Stimulated activated CD4-positive, alpha-beta T cell treated with anti-CD3 and anti-CD28 coated beads, Interleukin-4, amount 100 ng/mL, for 1 hour (primary cell): ENCODE results near the gene AKAP5.

Experiments used
- DNase-seq: peaks from one replicate; pipeline ENCODE4 v3.0.0-alpha.2; 2020

AKAP5 gene

DNA sequence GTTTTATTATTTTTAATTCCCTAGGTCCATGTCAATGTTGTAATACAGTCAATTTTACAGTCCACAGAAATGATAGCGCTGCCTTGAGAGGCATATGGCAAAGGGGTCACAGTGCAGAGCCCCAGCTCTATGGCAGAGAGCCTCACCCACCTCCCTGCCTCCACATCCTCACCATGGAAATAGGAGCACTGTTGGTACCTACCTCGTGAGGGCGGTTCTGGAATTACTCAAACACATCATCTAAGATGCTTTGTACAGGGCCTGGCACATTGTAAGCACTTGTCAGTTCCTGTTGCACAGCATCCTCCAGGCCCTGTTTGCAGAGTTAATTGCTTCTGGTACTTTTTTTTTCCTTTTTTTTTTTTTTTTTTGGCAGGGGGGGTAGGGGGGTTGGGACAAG is 4.1 kb upstream of the AKAP5 start:
- no peak for DNase-seq

DNA sequence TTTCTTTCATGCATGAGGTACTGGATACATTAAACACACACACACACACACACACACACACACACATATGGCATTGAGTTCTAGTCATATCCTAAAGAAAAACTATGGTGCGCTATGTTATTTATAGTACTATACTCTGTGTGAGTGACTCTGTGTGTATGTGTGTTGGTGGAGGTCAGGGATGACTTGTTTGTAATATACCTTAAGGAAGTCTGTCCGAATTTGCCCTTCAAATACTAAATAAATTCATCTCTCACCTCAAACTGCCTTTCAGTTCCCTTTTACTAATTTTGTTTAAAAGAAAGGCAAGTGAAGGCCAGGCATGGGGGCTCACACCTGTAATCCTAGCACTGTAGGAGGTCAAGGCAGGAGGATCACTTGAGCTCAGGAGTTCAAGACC is 2.1 kb upstream of the AKAP5 start:
- DNase-seq, result no peak

DNA sequence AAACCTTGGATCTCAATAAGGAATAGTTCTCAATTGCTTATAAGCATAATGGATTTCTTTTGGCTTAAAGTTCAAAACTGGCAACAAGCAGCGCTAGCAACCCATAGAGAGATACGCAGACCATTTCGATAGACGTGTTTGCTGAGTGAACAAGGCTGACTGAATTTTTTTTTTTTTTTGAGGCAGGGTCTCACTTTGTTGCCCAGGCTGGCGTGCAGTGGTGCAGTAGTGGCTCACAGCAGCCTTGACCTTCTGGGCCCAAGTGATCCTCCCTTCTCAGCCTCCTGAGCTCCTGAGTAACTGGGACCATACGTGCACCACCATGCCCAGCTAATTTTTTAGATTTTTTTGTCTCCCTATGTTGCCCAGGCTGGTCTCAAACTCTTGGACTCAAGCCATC is 1.4 kb upstream of the AKAP5 start:
- DNase-seq, result no peak

DNA sequence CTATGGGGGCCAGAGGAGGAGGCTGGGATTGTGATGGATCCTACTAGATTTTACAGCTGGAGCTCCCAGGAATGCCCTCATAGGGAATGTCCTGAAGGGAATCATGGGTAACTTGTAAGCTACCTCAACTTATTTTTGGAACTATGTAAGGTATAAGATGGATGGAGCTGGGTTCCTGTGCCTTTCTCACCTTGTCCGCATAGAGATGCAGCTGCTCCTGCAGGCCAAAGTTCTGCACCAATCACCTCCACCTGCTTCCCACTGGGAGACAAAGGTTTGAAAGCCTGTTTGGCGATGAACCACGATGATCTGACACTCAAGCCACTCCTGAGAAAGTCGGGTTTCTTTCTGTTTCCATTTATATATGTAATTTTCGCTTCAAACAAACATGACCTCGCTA is 648 bp upstream of the AKAP5 start:
- DNase-seq, result no peak

DNA sequence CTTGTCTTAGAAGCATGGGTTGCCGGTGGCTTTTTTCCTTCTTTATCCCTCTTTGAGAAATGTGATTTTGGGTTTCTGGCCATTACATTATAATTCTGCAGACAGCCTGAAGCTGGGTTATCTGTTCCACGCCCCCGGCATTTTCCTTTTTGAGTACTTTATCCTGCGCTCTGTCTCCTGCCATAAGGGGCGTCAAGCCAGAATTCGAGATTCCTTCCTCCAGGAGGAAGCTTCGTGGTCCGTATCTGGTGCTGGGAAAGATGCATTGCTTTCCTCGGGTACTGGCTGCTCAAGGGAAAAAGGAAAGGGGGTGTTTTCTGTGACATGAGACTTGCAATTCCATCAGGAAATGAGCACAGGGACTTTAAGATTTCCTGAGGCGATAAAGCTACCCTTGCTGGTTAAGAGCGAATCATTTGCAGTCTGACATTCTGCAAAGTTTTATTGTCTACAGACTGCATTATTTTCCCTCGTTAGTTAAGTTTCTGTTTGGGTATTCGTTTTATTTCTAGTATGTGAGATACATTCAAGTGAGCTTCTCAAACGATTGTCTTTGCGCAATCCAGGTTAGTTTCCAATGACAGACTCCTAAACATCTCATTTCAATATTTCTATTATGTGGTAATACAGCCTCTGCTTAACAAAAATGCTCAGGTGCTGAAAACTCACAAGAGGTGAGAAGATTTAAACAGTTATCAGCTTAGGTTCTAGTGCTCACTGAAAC is 694 bp downstream of the AKAP5 start:
- DNase-seq, result no peak

DNA sequence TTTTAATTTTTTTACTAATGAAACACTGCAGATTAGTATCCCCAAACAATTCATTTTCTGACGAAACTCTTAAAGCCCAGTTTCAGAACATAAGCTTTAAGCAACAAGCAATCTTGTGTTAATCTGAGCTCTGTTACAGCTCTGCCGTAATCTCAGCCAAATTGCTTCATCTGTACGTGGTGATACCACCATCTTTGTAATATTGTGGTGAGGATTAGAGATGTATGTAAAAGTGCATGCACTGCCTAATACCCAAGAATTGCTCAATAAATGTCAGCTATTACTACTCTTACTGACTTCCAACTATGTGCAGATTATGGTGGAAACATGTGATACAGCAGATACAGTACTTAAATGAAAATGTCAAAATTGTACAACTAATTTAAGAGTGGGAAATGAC is 1.8 kb downstream of the AKAP5 start:
- DNase-seq, result no peak

DNA sequence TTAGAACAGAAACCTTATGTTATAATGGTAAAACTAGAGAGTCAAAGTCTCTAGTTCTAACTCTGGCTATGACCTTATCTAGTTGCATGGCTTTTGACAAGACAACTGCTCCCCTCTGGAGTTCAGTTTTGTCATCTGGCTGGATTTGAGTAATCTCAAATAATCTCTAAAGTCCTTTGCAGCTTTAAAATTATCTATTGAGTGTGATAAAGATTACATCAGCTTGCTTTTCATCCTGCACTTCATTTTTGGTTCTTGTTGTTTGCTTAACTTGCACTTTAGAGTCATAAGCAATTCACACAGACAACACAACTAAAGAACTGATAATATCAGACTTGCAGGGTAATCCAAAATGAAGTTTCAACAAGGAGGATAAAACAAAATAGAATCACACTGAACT is 2.3 kb downstream of the AKAP5 start:
- no peak for DNase-seq

DNA sequence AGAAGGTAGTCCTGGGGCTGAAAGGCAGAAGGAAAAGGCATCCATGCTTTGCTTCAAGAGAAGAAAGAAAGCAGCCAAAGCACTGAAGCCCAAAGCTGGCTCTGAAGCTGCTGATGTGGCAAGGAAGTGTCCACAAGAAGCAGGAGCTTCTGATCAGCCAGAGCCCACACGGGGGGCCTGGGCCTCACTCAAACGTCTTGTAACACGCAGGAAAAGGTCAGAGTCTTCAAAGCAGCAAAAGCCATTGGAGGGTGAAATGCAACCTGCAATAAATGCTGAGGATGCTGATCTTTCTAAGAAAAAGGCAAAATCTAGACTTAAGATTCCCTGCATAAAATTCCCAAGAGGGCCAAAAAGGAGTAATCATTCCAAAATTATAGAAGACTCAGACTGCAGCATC is 3.2 kb downstream of the AKAP5 start:
- no peak for DNase-seq

DNA sequence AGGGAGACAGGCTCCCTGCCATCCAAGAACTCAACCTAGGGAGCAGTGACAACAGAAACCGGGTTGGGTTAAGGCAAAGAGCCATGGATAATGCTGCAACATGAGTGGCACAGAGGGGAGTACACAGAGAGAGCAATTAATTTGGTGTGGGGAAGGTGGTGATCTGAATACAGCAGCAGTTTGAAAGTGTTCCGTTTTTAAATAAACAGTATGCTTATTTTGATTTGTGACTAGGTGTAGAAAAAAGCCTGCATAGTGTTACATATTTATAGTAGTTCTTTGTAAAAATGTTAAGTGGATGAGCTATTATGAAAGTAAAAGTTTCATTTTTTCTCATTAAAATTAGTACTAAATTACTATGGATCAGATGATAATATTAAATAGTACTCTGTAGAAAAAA is 8.7 kb downstream of the AKAP5 start:
- no peak for DNase-seq

DNA sequence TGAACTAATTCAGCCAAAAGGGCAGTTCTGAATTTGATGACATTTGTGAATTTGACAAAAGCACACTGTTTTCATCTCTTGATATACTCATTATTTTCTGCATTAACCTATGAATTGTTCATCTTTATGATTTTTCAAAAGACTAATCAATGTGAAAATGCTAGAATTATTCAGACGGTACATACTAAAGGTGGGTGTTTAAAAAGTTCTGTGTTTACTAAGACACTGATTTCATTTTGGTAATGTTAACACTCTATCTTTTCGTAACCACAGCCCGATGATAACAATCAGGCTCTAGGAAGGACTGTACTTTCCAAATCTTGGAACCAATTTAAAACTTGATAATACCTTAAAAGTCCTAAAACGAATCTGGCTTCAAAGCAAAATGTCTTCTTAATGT is 9.4 kb downstream of the AKAP5 start:
- no peak for DNase-seq

DNA sequence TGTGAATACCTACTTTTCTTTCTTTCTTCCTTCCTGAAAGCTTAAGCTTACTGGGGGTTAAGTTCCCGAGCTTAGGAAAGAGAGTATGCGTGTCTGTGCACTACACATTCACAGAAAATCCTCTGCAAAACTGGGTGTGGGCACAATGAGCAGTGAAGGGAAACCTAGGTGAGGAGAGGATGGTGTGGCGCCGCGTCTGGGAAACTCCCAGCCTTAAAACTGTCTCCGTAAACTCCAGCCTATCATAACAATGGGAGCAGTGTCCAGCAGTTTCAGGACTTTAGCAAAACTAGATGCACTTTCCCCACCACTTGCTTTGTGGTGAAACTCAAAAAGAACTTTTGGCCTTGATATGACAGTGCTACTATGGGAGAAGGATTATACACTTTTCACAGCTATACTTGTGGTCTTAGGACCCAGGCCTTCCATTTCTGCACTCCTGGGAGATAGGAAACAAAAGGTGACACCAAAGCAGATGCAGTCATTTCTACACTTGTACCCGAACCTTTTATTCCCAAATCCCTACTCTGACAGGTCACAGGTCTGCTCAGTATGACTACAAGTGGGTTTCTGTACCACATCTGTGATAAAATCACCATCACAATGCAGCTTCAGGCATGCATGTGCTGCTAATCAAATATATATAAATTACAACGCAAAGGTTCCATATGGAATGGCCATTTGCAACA is 10.4 kb downstream of the AKAP5 start:
- no peak for DNase-seq

DNA sequence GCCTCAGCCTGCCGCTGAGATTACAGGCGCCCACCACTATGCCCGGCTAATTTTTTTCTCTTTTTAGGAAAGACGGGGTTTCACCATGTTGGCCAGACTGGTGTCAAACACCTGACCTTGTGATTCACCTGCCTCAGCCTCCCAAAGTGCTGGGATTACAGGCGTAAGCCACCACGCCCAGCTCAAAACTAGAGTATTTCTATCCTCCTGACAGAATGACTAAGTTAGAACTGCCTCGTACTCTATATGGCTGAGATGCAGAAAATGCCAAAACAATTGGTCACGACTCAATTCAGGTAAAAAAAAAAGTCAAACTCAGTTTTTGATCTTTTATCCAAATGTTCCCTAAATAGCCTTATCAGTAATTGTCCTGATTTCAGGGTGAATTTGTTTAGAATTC is 11.1 kb downstream of the AKAP5 start:
- no peak for DNase-seq

DNA sequence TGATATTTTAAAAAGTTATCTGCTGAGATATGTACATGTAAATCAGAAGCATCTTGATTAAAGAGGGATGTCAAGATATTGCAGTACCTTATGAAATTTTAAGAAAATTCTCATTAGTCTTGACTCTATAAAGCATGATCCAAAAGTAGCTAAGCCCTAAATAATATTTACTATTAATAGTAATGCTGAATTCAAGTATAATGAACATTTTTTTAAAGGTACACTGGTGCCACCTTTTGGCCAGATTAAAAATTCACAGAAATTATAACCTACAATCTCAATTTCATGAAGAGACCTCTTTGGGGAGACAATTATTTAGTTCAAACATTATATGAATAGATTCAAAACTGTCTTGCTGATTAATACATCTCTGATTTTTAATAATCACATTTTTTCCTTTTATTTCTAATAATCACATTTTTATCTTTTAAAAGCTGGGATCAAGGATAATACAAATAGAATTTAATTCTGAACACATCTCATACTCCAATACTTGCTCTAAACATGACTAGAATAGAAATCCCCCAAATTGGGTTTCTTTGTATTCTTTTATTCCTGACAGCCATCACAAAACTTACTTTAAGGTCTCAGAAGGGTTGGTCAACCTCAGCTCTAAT is 13.4 kb downstream of the AKAP5 start:
- DNase-seq, result no peak

DNA sequence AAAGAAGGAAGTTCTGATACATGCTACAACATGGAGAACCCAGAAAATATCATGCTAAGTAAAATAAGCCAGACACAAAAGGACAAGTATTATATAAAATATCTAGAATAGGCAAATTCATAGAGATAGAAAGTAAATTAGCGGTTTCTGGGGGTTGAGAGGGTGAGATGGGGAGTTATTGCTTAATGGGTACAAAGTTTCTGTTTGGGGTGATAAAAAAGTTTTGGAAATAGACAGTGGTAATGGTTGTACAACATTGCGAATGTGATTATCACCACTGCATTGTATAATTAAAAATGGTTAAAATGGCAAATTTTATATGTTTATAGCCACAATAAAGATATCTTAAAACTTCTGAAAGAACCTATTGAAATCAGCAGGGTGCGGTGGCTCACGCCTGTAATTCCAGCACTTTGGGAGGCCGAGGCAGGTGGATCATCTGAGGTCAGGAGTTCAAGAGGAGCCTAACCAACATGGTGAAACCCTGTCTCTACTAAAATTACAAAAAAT is 23.3 kb downstream of the AKAP5 start:
- DNase-seq, result no peak

DNA sequence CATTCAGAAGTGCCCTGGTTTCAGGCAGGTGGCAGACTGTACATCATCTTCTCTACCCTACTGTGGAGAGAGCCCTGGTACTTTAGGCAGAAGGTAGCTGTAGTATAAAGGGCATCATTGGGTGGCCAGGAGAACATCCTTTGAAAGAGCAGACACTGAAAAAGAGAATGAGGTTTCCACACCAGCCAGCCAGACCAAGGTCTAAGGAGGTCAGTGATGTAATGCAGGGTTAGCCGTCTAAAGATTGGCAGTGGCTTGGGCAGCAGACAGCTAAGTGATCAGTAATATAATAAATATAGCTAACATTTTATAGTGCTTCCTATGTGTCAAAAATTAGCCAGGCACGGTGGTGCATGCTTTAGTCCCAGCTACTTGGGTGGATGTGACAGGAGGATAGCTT is 26.3 kb downstream of the AKAP5 start:
- DNase-seq, result no peak

DNA sequence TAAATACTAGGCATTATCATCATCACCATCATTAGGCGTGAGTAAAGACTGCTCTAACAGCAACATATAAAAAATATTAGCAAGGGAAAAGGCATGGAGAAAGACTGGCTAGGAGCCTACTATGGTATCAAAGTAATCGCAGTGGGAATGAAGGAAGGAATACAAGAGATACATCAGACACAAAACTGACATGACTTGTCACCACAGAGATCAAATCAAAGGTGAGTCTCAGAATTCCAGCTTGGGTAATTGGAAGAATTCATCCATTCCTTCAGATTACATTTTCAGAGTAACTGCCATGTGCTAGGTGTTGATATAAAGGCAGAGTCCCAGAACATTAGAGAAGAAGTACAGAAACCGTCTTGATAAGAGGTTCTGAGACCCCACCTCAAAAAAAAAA is 28.2 kb downstream of the AKAP5 start:
- DNase-seq, result no peak

DNA sequence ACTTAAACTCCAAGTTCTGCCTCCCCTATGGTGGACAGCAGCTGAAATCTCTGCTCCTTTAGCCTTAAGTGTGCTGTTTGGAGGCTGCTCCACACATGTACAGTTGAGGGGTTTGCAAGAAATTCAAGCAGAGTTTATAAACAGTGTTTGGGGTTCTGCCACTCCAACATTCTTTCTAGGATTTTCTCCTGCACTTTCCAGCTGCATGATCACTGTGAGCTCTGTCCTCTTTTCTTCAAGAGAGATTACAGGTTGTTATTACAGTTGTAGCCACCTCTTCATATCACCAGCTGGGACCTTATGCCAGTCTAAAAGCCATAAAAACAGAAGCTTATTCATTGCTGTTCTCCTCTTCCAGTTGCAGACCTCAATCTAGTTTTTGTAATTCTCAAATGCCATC is 30.0 kb downstream of the AKAP5 start:
- DNase-seq, result no peak

DNA sequence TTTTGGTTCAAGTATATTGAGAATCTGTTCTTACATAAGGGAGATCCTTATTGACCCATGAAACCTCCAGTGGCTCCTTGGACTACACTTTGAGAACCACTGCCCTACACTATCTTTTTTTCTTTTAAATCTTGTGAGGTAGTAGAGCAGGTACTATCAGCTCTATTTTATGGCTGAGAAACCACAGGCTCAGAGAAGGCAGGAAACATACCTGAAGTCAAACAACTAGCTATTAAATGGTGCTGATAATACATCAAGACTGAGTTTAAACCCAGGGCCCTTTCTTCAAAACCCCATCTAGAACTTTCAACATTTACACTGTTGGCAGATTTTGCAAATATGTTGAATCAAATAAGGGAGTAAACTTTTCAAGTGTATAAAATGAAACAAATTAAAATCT is 31.5 kb downstream of the AKAP5 start:
- no peak for DNase-seq

DNA sequence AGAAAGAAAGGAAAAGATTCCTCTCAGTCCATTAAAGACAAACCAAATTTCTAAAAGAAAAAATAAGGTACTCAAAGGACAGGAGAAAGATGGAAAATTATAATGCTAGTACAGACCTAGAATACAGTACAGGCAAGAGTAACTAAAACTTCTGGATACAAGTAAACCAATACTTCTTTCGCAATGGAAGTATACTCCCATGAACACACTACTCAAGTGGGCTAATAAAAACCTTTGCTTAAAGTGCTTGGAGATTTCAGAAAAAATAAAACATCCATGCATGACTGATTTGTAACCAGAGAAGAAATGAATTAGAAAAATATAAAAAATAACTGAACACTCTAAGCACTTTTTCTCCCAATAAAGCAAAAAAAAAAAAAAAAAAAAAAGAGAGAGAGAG is 34.8 kb downstream of the AKAP5 start:
- DNase-seq, result no peak

DNA sequence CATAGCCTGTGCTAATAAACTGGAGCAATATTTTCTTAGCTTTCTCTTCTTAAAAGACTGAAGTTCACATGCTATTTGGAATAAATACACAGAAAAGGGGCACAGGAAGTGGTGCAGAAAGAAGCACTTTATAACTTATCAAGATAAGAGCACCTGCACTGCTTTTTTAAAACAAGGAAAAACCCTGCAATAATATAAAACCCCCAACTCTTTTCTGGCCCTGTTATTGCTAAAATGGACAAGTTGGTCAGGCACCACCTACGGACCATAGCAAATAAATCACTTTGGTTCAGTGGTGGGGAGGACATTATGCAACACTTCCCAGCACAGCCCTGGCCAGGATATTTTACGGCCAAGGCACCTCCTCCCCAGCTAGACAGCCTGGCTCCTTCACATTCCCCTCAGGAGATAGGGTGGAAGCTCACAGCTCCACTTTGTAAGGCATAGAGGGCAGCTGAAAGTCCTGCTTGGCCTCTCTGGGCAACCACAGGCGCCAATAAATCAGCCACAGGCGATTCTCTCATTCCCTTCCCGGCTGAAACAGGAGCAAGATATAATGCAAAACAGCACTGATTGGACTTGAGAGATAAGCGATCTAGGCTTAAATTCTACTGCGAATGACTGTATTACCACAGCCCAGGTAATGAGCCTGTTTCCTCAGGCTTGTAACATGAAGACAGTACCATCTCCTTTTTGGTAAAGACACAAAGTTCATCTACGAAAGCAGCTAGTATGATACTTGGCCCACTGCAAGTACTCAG is 36.3 kb downstream of the AKAP5 start:
- no peak for DNase-seq

DNA sequence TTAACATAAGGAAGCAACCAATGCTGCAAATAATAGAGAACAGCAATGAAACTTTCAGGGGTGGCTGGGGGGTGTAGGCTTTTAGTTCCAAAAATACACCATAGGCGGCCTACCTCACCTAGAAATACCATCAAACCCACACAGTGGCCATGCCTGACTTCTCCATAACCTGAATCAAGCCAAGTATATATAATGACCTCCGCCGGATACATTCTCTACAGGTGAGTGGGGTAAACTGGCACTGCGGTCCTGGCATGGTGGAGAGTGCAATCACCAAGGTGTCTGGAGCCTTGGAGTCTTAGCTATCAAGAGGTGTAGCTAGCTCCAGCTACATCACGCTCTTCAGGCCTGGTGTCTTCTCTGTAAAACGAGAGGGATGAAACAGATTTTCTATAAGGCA is 37.2 kb downstream of the AKAP5 start:
- DNase-seq, result no peak

DNA sequence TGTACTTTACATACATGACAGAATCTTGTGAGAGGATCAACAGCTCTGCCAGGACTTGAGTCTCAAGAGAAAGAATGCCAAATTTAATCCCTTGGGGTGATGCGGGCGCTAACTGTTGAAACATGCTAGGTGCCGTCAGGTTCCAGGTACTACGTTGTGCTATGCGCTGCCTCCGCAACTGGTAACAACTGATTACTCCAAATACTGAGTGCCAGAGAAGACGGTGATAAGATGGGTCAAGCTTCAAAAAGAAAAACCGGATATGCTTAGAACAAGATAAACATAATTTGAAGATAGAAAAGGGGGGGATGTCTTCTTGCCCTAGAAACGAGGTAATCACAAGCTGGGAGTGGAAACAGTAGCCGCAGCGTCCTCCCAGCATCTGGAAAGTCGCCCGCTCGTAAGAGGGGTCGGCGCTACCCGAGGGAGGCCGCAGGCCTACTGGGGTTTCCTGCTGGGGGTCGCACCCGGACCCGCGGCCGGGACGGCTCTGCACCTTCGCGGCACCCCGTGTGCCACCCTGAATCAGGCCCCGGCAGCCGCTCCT is 37.7 kb downstream of the AKAP5 start:
- peak; percentile 28 for DNase-seq
